Endothelial cell of hepatic sinusoid (primary cell): ENCODE measurements around the gene TPRG1L.
"Not testable (repeated sequence)": the region's sequence is repeated elsewhere in the genome, so short reads cannot be mapped to it uniquely, and the experiment has no call there.

Experiments
- in situ Hi-C: cut with HindIII; loops from 2 replicates; pipeline ENCODE4 v1.10.0; 2017; ENCODE audit warnings: low sequenced_read_pairs

Gene TPRG1L

GRCh38 chr1:3607703-3608065, 17.1 kb upstream of the TPRG1L start:
- in situ Hi-C loops: no loop called here

DNA sequence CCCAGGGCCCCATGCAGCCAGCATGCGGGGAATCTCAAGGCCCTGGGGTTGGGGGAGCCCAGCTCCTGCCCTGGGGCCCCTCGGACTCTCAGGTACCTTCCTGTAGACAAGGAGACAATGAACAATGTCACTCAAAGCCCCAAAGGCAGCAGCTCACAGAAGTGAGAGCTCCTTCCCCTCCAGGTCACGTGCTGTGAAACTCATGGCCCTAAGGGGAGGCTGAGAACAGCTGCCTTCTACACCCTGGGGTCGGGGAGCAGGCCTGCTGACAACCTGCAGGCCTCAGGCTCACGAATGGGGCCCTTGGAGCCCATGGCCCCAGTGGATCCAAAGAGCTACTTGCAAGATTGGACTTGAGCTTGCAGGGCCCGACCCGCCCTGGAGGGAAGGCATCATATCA, 16.7 kb upstream of the TPRG1L start:
- in situ Hi-C loops: no loop called here

DNA sequence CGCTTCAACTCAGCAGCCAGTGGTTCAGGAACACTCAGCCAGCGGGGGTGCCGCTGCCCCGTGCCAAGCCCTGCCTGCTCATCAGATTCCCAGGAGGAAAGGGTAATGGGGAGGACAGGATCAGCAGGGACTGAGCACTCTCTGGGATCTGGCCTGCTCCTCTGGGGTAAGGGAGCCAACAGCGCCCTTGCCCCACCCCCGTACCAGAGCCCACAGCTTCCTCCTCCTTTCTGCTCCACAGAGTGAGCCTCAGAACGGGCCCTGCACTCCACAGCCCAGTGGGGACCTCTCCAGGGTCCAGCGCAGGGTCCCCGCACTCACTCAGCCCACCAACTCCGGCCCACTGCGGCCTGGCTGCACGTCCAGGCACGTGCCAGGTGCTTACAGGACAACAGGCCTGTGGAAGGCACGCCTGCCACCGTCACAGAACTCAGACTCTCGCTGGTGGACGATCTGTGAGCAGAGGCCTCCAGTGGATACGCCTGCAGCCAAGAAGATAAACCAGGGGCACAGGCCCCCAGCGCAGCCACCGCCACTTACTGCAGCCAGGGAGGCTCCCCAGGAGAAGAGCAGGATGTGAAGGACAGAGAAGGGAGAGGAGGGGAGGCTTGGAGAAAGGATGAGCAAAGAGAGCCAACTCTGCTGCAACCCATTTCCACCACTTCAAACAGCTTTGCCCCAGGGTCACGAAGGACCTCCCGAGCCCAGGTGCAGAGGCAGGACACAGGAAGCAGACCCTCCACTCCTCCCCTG, 15.6 kb upstream of the TPRG1L start:
- in situ Hi-C loops: no loop called here

- in situ Hi-C loops: no loop called here
These were observed 14.9 kb upstream of the TPRG1L start for GRCh38 chr1:3609769-3610526.

- in situ Hi-C loops: no loop called here
These were observed 14.2 kb upstream of the TPRG1L start for GRCh38 chr1:3610527-3611169.

DNA sequence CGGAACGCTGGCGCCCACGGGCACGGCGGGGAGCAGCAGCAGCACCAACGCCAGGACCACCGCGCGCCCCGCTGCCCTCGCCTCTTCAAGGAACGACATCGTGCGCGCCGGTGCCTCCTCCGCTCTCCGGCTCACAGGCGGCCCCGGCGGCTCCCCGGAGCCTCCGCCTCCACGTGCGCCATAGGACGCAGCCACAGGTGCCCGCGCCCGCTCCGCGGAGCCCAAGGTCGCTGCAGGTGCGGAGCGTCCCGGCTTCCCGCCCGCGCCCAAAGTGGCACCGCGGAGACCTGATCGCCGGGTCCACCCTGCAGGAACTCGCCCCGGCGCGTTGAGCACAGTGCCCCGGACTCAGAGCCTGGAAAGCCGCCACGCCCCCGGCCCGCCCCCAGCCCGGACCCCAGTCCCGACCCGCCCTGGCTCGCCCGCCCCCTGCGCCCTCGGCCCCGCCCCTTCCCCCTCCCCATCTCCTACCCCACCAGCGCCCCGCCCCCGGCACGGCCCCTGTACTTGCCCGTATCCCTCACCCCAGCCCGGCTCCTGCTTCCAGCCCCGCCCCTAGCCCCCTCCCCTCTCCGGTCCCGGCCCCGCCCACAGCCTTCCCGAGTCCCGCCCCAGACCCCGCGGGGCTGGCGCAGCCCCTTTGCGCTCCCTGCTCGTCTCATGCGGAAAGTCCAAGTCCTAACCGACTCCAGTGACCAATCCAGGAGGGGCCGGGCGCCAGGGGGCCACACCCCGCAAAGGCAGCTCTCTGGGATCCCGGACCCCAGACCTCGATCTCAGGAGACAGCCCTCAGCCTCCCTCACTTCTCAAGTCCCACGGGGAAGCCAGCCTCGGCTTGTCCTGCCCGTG, 13.4 kb upstream of the TPRG1L start, which contains the start of gene MEGF6:
Gene MEGF6, minus strand, starts transcription at position 339 of the 850 bp plus-strand sequence. Its CDS starts 240 bp downstream, at position 99.
- in situ Hi-C loops: no loop called here

DNA sequence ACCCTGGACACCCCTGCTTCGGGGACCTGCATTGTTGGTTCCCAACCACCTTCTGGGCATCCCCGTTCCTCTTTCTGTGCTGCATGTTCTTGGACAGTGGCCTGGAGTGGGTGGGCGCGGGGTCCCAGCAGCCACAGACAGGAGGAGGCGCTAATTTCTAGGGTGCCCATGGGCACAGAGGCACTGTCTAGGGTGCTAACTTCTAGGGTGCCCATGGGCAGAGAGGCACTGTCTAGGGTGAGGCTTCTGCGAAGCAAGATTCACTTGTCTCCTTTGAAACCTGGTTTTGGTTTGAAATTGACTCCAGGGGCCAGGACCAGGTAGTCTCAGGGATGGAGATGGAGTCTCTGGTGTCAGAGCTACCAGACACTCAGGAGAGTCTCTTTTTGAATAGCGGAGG, 12.7 kb upstream of the TPRG1L start:
- in situ Hi-C loops: no loop called here

- in situ Hi-C loops: no loop called here
These were observed 9.8 kb upstream of the TPRG1L start for GRCh38 chr1:3614755-3615742.

GRCh38 chr1:3616861-3617260, 8.0 kb upstream of the TPRG1L start:
- in situ Hi-C loops: no loop called here

DNA sequence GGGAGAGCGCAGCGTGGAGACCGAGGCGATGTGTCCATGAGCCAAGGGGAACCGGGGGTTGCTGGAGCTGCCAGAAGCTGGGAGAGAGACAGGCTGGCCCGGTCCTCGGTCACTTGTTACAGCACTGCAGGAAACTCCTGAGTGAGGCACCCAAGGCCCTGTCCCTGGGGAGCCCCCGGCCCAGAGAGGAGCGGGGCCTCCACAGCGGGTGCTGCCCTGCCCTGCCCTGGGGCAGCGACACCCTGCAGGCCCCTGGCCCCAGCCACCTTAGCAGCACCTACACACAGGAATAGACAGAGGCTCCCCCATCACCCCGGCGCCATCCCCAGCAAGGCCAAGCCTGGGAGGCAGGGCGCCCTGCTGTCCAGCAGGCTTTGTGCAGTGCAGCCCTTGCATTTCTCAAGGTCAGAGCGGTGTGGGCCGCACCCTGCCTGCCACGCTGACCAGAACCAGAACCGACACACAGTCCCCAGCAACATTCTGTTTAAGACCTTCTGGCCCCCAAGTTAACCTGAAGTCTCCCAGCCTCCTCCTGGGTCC, 6.9 kb upstream of the TPRG1L start:
- in situ Hi-C loops: no loop called here

- in situ Hi-C loops: no loop called here
These were observed 6.3 kb upstream of the TPRG1L start for GRCh38 chr1:3618531-3618880.

DNA sequence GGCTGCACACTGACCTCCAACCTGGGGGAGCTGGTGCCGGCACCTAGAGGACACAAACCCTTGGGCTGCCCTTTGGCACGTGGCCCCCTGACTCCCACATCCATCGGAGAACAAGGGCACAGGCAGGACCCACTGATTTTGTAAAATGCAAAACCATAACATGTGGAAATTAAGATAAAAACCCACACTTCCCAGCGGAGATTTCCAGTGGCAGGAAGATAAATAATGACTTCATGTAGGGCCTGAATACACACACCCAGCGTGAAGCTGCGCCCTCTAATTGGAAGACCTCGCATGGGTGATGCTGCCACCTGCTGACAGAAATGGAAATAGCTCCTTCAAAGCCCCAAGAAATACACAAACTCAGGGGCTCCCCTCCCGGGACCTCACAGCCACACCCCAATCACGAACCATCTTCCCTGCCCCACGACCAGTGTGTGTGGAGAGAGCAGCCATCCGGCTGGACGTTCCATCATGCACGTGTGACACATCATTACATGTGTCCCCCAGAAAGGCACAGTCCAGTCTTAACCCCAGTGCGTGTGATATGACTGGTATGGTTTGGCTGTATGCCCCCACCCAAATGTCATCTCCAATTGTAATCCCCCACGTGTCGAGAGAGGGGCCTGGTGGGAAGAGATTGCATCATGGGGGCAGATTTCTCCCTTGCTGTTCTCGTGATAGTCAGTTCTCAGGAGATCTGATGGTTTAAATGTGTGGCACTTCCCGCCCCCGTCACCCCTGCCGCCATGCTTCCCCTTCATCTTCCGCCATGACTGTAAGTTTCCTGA, 5.7 kb upstream of the TPRG1L start:
- in situ Hi-C loops: no loop called here

DNA sequence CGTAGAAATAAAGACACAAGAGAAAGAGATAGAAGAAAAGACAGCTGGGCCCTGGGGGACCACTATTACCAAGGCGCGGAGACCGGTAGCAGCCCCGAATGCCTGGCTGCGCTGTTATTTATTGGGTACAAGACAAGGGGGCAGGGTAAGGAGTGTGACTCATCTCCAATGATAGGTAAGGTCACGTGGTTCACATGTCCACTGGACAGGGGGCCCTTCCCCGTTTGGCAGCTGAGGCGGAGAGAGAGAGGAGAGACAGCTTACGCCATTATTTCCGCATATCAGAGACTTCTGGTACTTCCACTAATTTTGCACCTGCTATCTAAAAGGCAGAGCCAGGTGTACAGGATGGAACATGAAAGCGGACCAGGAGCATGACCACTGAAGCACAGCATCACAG, 4.1 kb upstream of the TPRG1L start:
- in situ Hi-C loops: no loop called here

GRCh38 chr1:3621151-3621671, 3.6 kb upstream of the TPRG1L start:
- in situ Hi-C loops: not testable (repeated sequence)

- in situ Hi-C loops: not testable (repeated sequence)
These were observed 2.7 kb upstream of the TPRG1L start for GRCh38 chr1:3622102-3622501.

GRCh38 chr1:3623441-3624199, 1.2 kb upstream of the TPRG1L start:
- in situ Hi-C loops: no loop called here

GRCh38 chr1:3625151-3625907, 514 bp downstream of the TPRG1L start:
- in situ Hi-C loops: loop anchor here (5.0 kb wide), 1 partner anchor 73 kb away; no protein-coding TSS in a partner anchor
